IPS-15b (cell line): Measurements from ENCODE around the gene FLNC.

ENCODE experiments used
- H3K27me3 ChIP-seq: one replicate; pipeline ENCODE4 v1.6.1; 2013; ENCODE audit warnings: low read length; ENCODE audit not compliant: control insufficient read depth, insufficient read depth
- H3K36me3 ChIP-seq: one replicate; pipeline ENCODE4 v1.6.1; 2013; ENCODE audit warnings: low read length; ENCODE audit not compliant: control insufficient read depth, insufficient read depth
- H3K4me1 ChIP-seq: one replicate; pipeline ENCODE4 v1.6.1; 2013; ENCODE audit warnings: mild to moderate bottlenecking, low read length; ENCODE audit not compliant: control insufficient read depth, insufficient read depth
- H3K4me3 ChIP-seq: one replicate; pipeline ENCODE4 v1.5.1; 2013; ENCODE audit warnings: low read depth, low read length
- H3K9ac ChIP-seq: one replicate; pipeline ENCODE4 v1.6.1; 2013; ENCODE audit warnings: low read depth, mild to moderate bottlenecking, low read length
- H3K9me3 ChIP-seq: one replicate; pipeline ENCODE4 v1.6.1; 2013; ENCODE audit warnings: mild to moderate bottlenecking, low read length; ENCODE audit not compliant: control insufficient read depth, insufficient read depth

FLNC gene

DNA sequence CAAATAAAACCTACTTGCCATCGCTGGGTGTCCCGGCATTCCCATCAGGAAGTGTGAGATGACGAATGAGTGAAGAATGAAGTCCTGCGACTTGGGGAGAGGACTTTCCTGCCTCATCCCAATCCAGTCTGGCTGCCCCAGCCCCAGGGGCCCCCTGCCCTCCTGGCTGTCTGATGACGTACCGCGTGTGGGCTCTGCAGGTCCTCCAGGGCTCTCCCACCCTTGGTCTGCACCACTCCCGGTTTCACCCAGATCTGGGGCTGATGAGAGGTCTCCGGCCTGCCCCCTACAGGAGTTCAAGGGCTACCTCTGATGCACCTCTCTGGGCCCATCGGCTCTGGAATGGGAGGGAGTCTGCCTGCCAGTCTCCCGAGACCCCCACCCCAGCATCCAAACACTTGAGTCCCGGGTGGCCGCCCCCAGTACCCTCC, 42.2 kb downstream of the FLNC start:
- Histone ChIP-seq H3K4me3 (no peak overlapping the region), H3K4me1 (peaks cover 9% of the 10 kb centered on the region), H3K36me3 (no peaks in the 10 kb centered on the region), H3K9me3 (no peaks in the 10 kb centered on the region), H3K9ac (no peak overlapping the region), H3K27me3 (peaks cover 23% of the 10 kb centered on the region)

DNA sequence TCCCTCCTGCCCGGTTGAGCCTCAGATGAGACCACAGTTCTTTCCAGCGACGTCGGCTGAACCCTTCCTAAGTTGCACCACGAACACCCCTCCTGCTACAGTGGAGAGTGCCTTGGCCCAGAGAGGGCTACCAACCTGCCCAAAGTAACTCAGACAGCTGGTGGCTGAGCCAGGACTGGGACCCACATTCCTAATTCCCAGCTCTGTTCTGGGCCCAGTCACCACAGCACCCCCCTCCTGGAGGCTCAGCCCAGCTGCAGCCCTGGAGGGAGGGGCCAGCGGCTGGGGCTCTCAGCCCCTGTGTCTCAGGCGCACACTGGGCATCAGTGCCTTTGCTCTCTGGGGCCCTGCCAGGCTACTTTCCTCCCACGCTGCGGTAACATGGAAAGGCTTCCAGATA, 43.0 kb downstream of the FLNC start:
- H3K36me3 ChIP-seq, result no peaks in the 10 kb centered on the region
- H3K27me3 ChIP-seq, result peaks cover 19% of the 10 kb centered on the region

DNA sequence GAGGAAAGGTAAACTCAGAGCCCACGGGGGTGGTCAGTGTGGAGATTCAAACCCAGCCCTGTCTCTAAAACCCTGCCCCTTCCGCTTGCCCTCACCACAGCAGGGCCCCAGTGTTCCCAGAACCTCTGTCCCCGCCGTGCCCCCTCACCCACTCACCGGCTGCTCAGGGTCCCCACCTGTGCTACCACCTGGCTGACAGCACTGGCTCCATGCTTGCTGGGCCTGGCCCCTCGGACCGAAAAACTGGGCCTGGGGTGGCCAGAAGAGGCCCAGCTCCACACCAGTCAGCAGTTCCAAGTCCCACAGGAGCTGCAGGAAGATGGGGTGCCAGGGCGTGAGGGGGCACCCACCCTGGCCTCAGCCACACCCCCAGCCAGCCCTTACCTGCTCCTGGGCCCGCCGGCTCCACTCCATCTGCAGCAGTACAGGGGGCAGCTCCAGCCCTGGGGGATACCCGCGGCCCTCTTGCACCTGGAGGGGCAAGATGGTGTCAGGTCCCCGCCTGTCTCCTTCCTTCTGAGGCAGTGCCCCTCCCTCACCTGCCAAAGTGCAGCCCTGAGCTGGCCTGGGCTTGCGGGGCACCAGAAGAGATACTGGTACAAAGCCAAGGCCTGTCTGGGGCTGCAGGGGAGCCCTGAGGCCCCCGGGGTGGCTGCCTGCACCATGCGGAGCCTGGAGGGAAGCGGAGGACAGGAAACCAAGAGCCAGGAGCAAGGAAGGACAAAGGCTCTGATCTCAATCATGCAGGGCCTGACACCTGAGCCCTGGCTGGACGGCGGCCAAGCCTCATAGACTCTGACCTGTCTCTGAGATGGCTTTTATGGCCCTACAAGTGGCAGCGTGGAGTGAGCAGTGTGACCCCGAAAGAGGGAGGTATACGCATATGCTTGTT, 44.2 kb downstream of the FLNC start:
- Histone ChIP-seq H3K36me3 (no peaks in the 10 kb centered on the region), H3K9ac (no peak overlapping the region), H3K27me3 (peaks cover 14% of the 10 kb centered on the region), H3K4me3 (no peak overlapping the region), H3K4me1 (peaks cover 4% of the 10 kb centered on the region), H3K9me3 (no peaks in the 10 kb centered on the region)

More for the DNA sequence above, 43.0 kb downstream of the FLNC start:
- Histone ChIP-seq H3K4me1 (peaks cover 6% of the 10 kb centered on the region), H3K4me3 (no peak overlapping the region), H3K9me3 (no peaks in the 10 kb centered on the region), H3K9ac (no peak overlapping the region)

GRCh38 chr7:128875523-128875948, 45.3 kb downstream of the FLNC start:
- H3K4me3 ChIP-seq, result no peak overlapping the region
- H3K36me3 ChIP-seq, result no peaks in the 10 kb centered on the region
- H3K9me3 ChIP-seq, result no peaks in the 10 kb centered on the region
- H3K4me1 ChIP-seq, result peaks cover 2% of the 10 kb centered on the region
- no peak overlapping the region for H3K9ac ChIP-seq
- peaks cover 7% of the 10 kb centered on the region for H3K27me3 ChIP-seq

DNA sequence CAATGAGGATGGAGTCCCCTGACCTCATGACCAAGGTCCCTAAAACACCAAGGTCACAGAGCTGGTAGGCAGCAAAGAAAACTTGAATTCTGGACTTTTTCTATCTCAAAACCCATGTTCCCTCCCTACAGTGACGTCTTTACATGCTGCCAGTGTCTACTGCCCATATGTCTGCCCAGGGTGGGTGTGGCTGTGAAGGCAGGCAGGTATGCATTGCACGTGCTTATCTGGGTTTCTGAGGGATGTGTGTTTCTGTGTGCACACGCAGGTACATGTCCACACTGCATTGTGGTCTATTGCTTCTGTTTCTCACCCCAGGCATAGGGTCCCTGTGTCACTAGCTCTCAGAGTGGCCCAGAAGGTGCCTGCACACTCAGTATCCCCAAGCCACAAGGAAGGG, 45.9 kb downstream of the FLNC start:
- H3K27me3 ChIP-seq, result peaks cover 1% of the 10 kb centered on the region
- peaks cover 2% of the 10 kb centered on the region for H3K4me1 ChIP-seq
- H3K9me3 ChIP-seq, result no peaks in the 10 kb centered on the region
- H3K36me3 ChIP-seq, result no peaks in the 10 kb centered on the region
- H3K9ac ChIP-seq, result no peak overlapping the region
- no peak overlapping the region for H3K4me3 ChIP-seq

- no peaks in the 10 kb centered on the region for H3K9me3 ChIP-seq
- H3K4me1 ChIP-seq, result peaks cover 2% of the 10 kb centered on the region
- H3K36me3 ChIP-seq, result no peaks in the 10 kb centered on the region
- no peaks in the 10 kb centered on the region for H3K27me3 ChIP-seq
- no peak overlapping the region for H3K4me3 ChIP-seq
- no peak overlapping the region for H3K9ac ChIP-seq
These were observed 46.4 kb downstream of the FLNC start for GRCh38 chr7:128876586-128876977.

DNA sequence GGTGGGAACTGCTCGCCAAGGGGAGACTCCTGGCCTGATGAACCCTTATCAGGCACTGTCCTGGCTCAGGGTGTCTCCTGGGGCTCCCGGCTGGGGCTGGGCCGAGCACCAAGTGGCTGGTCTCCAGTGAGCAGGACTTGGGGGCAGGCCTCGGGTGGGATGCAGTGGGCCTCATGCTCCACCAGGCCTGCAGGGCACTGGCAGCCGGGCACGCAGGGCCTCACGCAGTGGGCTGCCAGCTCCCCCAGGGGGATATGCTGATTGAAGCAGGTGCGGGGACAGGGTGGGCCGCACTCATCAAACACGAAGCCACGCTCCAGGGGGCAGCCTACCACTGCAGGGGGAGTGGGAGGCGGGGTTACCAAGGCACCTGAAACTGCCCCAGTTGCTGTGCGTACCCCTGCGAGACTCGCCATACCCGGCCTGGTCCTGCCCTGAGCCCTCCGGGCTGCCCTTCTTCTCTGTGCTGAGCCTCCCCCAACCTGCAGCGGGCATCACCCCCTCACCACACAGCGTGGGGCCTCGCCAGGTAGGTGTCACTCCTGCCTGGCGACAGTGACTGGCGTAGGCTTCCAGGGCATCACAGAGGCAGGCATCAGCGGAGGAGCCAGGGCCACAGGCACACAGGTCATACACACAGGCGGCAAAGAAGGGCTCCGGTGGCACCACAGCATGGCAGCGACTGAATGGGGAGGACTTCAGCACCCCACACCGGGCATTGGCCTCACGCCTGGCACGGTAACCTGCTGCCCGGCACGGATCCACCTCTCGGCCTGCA, 47.0 kb downstream of the FLNC start:
- Histone ChIP-seq H3K4me3 (no peak overlapping the region), H3K36me3 (no peaks in the 10 kb centered on the region), H3K9ac (no peak overlapping the region), H3K9me3 (no peaks in the 10 kb centered on the region), H3K4me1 (peaks cover 2% of the 10 kb centered on the region), H3K27me3 (no peaks in the 10 kb centered on the region)

DNA sequence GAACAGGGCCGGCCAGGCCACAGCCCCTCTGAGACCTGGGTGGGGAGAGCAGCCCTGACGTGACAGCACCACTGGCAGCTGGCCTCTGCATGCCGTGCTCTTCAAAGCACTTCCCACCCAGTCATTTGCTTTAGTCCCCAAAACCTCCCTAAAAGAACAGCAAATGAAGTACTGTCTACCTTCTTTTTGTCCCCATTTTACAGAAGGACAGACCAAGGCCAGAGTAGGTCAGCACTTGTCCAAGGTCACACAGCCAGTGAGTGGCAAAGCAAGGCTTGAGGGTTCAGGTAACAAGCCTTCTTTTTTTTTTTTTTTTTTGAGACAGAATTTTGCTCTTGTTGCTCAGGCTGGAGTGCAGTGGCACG, 47.5 kb downstream of the FLNC start:
- Histone ChIP-seq H3K4me3 (no peak overlapping the region), H3K9ac (no peak overlapping the region)

DNA sequence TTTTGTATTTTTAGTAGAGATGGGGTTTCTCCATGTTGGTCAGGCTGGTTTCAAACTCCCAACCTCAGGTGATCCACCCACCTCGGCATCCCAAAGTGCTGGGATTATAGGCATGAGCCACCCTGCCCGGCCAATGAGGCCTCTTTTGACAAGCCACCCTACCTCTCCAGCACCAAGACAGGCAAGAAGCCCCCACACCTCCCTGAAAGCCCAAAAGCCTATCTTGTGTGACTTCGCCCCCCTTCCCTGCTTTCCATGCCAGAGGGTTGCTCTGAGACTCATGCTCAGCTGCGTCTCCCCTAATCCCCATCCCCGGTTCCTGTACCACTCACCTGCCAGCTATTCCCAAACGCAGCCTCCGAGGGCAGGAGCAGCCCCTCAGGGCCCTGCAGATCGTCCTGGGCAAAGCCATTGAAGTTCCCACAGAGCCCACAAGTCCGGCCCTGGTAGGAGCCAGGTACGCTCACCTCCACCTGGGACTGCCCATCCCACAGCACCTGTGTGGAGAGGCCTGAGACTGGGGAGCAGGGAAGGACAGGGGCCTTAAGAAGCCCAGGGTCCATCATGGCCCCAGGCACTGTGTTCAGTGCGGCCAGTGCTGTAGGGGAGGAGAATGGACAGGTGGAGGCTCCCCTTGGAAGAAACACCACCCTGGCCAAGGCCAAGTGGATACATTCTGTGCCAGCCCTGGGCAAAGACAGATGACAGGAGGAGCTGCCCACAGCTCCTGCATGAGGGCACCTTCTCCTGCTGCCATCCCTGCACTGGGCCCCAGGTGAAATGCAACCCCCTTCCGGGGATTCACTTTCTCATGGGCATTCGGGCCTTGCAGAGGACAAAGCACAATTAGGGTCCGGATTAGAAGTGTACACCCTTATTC, 48.3 kb downstream of the FLNC start:
- Histone ChIP-seq H3K27me3 (no peaks in the 10 kb centered on the region), H3K4me1 (peaks cover 2% of the 10 kb centered on the region), H3K9ac (no peak overlapping the region)

More for the DNA sequence above, 47.5 kb downstream of the FLNC start:
- Histone ChIP-seq H3K4me1 (peaks cover 2% of the 10 kb centered on the region), H3K27me3 (no peaks in the 10 kb centered on the region), H3K9me3 (no peaks in the 10 kb centered on the region), H3K36me3 (no peaks in the 10 kb centered on the region)

DNA sequence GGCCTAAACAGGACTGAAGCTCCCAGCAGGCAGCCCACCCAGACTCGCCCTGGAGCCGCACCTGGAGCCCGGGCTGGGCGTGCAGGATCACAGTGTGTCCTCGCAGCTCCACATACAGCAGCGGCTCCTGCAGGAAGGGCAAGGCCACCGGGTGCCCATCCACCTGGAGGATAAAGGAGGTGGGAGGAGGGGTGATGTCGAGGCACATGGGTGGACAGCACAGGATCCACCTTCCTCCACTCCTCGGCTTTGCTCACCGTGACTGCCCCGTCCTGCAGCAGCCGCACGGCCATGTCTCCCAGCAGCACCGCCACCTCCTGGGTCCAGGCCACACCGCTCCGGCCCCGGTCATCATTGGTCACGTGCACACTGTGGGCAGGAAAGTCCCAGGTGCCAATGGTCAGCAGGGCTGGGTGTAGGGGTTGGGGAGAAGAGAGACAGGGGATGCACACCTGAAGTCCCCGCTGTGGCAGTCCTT, 49.3 kb downstream of the FLNC start:
- Histone ChIP-seq H3K4me3 (no peak overlapping the region), H3K36me3 (no peaks in the 10 kb centered on the region), H3K9ac (no peak overlapping the region), H3K27me3 (no peaks in the 10 kb centered on the region), H3K4me1 (peaks cover 2% of the 10 kb centered on the region), H3K9me3 (no peaks in the 10 kb centered on the region)

More for the DNA sequence above, 48.3 kb downstream of the FLNC start:
- Histone ChIP-seq H3K9me3 (no peaks in the 10 kb centered on the region), H3K4me3 (no peak overlapping the region), H3K36me3 (no peaks in the 10 kb centered on the region)
